NCI-H1436 (cell line): ENCODE results near the gene CEP57L1.
A peak's percentile ranks its signal among the peaks of the same experiment; 100 is the strongest.
"Not testable (repeated sequence)": the region's sequence is repeated elsewhere in the genome, so short reads cannot be mapped to it uniquely, and the experiment has no call there.

Experiments
- DNase-seq: peaks from one replicate; lab custom pipeline; 2025; lab: John Stamatoyannopoulos, UW

Gene CEP57L1

DNA sequence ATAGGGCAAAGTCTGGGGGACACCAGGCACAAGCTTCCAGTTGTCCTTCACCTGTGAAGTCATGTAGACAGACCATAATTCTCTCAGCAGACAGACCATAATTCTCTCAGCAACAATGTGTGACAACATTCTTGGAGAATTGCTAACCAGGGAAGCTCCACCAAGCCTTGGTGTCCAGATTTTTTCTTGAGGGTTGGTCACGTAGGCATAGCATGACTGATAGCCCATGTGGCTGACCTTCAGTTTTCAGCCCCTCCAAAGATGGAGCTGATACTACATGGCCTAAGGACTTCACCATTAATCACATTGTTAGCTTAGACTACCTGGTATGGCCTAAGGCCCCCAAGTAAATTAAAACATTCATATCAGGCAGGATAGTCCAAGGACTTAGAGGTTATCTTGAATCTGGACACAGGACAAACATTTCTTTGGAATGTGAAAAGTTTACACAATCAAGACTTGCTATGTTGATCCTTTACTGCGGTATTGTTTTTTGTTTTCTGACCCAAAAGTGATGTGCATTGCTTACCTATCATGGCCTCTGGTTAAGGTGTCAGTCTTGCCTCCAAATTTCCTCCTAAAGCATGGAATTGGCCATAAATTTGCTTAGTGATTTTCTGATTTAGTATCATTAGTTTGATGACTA, 76.9 kb downstream of the CEP57L1 start:
- no peak for DNase-seq

DNA sequence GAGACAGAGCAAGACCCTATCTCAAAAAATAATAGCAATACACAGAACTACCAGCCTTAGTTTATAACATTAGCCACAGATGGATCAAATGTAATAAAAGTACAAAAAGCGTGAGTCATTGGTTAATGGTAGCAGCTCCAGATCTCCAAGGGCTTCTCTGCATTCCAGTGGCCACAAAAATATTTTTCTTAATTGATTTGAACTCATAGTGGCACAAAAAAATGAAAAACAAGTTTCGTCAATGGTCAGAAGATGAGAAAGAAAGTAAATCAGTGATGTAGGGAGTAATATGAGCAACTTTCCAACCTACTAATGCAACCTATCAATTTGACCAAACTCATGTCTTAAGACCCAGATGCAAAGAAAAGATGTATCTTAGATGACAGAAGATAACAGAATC, 79.6 kb downstream of the CEP57L1 start:
- no peak for DNase-seq

DNA sequence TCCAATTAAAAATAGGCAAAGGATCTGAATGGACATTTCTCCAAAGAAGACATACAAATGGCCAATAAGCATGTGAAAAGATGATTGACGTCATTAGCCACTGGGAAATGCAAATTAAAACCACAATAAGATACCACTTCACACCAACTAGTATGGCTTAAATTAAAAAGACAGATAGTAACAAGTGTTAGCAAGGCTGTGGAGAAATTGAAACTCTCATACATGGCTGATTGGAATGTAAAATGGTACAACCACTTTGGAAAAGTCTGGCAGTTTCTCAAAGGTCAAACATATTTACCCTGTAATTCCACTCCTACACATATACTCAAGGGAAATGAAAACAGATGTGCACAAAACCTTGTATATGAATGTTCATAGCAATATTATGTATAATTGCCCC, 83.6 kb downstream of the CEP57L1 start:
- no peak for DNase-seq

DNA sequence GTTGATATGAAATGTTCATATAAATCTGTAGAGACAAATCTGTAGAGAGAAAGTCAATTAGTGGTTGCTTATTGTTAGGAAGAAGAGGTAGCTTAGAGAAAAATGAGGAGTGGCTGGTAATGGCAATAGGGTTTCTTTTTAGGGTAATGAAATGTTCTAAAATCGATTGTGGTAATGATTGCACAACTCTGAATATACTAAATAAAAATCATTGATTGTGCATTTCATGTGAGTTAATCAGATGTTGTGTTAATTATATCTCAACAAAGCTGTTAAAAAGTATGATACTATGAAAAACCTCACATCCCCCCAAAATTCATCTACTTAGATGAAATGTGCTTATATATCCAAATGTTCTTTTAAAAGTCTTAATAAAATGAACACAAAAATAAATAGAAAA, 84.2 kb downstream of the CEP57L1 start:
- no peak for DNase-seq

DNA sequence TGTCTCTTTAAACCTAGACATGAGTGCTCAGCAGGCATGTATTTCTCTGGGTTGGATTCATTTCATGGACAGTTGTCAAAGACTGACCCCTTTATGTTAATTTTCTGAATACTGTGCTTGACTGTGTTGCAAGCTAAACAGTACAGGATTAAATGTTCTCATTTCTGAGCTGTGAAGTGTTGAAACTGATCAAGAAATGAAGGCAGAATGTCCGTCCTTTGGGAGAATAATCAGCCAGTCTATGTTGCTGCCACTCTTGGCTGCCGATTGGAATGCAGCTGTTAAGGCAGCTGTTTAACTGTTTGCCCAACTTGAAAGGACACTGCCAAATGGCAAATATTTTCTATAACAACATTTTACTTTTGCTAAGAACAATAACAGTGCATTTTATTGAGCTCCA, 87.3 kb downstream of the CEP57L1 start:
- no peak for DNase-seq

DNA sequence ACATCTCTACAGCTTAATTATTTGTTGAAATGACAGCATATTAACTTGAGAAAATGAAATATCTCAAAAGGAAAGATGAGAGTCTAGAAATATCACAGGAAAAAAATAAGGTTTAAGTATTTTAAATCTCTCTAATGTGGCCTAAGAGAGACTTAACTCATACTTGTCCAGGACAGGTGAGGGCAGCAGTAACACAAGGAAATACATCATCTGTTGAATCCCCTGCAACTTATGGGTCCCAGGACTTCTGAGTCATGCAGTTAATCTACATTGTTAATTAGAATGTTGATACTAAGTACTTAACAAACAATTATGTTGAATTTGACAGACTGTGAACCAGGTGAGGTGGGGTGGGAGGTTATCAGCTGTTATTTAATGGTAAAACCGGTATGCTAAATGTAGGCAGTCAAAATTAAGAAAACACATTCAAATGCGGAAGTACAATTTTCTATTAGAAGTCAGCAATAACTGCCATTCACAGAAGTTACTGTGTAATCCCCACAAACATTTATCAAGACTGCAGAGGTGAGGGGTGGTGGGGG, 87.9 kb downstream of the CEP57L1 start:
- no peak for DNase-seq

DNA sequence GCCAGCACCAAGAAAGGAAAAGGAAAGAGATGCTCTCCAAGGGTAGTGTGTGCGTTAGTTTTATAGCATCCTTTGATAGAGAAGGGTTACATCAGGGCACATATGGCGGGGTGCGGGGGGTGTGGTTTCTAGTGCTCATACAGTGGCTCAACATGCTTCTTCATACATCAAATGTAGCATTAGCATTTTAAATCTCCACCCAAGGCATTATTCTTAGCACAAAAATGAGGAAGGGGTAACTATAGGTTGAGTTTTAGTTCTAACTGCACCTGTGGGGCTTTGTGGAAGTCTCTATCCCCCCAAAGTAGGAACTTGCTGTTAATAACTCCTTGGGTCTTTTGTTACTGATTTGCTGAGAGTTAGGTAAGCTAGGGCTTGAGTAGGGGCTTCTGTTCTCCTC, 89.3 kb downstream of the CEP57L1 start:
- DNase-seq: no peak

DNA sequence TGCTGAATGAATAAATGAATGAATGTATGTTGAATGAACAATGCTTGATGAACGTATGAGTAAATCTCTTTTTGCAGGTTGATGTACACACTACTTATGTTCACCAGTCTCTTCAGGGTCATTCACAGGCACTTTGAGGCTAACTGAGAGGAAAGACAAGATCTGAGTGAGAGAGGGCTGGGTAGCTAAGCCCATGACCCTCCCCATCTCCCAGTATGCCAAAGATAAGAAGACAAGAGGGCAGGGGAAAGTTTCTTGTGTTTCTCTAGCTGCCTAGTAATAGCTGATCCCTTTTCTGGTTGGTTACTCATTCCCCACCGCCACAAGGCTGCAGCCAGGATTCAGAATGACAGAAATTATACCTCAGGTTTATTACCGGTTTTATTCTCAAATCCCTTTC, 90.7 kb downstream of the CEP57L1 start:
- DNase-seq: no peak

DNA sequence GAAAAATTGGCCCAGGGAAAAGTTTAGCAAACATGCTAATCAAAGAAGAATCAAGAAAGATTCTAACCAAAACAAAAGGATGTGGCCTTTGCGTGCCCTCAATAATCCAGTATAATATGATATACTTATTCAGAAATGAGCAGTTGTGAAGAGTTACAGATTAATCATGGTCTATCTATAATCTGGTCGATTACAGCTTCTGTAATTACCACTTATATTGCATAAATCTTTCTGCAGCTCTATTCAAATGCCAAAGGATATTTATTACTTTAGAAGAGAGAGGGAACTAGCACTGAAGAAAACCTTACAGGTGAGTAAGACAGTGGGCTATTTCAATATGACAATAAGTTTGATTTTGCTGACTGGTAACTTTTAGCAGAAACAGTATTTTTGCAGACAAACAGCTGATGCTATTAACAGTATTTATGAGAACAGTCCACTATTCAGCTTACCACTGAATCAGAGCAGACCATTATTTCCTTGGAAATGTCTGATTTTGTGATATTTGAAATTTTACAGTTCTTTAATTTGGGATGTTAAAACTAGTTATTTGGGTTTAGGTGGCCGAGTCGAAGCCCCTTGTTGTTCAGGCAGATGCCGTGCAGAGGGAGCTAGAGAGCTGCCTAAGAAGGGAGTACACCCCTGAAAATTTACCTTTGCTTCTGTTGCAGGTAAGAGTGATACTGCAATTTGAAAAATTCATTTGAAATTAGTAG, 92.2 kb downstream of the CEP57L1 start:
- peak; percentile 57 for DNase-seq

DNA sequence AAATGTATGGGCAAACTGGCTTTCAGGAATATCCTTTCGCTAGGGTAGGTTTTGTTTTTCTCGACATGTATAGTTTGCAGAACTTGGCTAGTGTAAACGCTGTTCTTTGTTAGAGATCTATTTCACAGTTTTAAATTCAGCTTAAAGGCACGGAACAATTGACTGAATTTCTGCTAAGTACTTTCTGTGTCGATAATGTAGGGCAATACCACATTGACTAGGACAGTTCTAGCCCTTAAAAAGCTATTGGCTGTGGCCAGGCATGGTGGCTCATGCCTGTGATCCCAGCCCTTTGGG, 92.8 kb downstream of the CEP57L1 start:
- DNase-seq: no peak

DNA sequence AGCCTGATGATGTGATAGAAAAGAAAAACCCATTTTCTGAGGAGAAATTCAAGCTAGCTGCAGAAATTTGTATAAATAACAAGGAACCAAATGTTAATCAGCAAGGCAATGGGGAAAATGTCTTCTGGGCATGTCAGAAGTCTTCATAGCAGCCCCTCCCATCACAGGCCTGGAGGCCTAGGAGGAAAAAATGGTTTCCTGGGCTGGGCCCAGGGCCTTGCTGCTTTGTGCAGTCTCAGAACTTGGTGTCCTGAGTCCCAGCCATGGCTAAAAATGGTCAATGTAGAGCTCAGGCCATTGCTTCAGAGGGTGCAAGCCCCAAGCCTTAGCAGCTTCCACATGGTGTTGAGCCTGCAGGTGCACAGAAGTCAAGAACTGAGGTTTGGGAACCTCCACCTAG, 96.1 kb downstream of the CEP57L1 start:
- not testable (repeated sequence) for DNase-seq

DNA sequence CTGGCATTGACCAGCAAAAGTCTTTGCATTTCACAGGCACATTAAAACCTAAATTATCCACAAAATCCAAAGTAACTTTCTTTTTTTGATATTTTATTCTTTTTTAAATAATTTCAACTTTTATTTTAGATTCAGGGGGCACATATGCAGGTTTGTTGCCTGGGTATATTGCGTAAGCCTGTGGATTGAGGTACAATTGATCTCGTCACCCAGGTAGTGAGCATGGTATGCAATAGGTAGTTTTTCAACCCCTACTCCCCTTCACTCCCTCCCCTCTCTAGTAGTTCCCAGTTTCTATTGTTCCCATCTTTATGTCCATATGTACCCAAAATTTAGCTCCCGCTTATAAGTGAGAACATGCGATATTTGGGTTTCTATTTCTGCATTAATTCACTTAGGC, 97.6 kb downstream of the CEP57L1 start:
- DNase-seq: no peak

DNA sequence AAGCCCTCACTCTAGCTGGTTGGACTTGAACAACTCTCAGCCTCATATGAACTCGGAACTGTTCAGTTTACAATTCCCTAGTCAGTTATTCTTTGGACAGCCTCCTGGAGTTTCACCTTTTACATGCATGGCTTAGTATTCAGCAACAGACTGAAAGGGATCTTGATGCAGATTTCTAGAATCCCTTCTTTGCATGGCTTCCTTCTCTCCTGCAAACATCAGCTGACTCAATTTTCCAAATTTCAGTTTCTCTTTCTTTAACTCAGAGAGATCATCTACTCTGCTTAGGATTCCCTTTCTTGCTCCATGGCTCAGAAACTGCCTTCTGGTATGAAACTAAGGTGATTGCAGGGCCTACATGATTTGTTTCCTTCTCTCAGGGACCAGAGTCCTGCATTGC, 99.6 kb downstream of the CEP57L1 start:
- no peak for DNase-seq

DNA sequence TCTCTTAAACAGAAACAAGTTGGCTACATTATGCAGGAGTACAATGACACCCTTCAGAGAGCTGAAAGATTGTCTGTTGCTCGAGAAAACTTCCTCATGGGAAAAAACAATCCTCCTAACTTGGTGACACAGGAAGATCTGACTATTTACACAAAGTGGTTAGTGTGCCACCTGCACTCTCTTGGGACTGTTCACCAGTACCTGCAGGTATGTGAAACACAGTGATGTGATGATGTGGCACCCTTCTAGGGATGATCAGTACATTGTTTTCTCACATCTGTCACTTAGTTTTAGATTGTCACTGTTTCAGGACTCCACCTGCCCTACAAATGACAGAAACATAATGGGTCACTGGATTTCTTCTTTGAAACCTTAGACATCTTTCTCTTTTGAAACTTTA, 101.8 kb downstream of the CEP57L1 start:
- DNase-seq: no peak

DNA sequence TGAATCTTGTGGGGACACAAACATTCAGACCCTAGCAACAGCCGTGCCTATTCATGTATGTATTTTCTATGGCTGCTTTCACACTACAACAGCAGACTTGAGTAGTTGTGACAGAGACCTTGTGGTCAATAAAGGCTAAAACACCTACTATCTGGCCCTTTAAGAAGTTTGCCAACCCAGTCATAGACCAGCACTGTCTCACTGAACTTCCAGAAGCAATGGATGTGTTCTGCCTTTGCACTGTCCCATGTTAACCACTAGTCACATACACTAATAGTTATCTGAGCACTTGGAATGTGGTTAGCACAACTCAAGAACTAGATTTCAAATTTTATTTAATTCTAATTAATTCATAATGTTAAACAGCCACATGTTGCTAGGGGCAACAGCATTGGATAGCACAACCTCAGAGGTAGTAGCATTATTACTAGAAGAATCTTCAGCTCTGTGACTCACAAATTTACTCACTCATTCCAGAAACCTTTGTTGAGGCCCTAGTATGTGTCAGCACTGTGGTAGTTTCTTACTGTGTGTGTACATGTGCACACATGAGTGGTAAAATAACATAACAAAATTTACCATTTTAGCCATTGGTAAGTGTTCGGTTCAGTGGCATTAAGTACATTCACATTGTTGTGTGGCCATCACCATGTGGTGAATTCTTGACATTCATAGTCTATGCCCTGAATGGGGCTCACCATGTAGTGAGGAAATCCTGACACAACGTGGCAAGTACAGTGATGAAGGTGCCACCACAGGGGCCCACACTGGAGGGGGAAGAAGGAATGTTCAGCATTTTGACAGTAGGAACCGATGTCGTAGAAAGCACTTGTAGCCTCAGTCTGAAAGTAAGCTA, 107.3 kb downstream of the CEP57L1 start:
- DNase-seq: no peak

DNA sequence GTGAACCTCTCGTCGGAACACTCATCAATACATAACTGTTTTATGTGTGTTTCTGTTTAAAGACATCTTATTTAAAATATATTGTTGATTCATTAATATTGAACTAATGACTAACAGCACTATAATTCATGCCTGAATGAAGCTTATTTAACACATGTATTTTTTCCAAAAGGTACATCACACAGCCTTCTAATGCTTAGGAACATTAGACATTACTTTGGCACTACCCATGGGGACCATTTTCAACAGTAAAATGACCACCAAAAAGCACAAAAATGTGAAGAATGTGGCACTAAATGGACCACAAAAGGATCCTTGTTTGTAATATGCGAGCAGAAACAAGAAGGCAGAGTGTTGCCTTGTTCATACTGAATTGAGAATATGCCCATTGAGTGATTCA, 109.2 kb downstream of the CEP57L1 start:
- DNase-seq: no peak

DNA sequence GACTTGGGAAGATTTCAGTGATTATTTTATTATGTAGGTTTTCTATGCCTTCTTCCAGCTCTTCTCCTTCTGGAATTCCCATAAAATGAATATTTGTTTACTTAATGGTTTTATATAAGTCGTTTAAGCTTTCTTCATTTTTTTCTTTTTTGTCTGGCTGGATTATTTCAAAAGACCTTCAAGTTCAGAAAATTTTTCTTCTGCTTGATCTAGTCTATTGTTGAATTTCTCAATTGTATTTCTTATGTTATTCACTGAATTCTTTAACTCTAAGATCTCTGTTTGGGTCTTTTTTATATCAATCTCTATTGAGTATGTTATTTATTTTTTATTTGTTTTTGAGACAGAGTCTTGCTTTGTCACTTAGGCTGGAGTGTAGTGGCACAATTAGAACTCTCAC, 117.4 kb downstream of the CEP57L1 start:
- DNase-seq: no peak
